Ascending aorta (tissue), 2 donors: ENCODE measurements around the gene FBXO44. TPM values are rescaled to one million over a fixed set of nuclear protein-coding genes. Genes with fewer than 3 reads are reported as not detected.
A peak's percentile ranks its signal among the peaks of the same experiment; 100 is the strongest.

Experiments
- DNase-seq, 2 donors: peaks; one replicate each; pipeline ENCODE4 v3.0.0-alpha.2; 2019; ENCODE audit warnings: low spot score in 2 of 2
- H3K27ac ChIP-seq, 2 donors: fragments of 200-600 bp; sonication (generic); one replicate each; pipeline ENCODE4 v1.5.1; 2016 to 2017; ENCODE audit warnings: mild to moderate bottlenecking in 1 of 2
- H3K27me3 ChIP-seq: fragments of 200-600 bp; sonication (generic); one replicate; pipeline ENCODE4 v1.5.1; 2017
- H3K36me3 ChIP-seq, 2 donors: fragments of 200-600 bp; sonication (generic); one replicate each; pipeline ENCODE4 v1.5.1; 2016
- H3K4me1 ChIP-seq, 2 donors: fragments of 200-600 bp; sonication (generic); one replicate each; pipeline ENCODE4 v1.5.1; 2016 to 2017; ENCODE audit warnings: mild to moderate bottlenecking in 1 of 2
- H3K4me3 ChIP-seq, 2 donors: fragments of 200-600 bp; sonication (generic); one replicate each; pipeline ENCODE4 v1.5.1; 2016 to 2017; ENCODE audit warnings: mild to moderate bottlenecking in 1 of 2
- H3K9me3 ChIP-seq, 2 donors: fragments of 200-600 bp; sonication (generic); one replicate each; pipeline ENCODE4 v1.5.1; 2016
- intact Hi-C: fragments of 100-400 bp; cut with DNase I; formaldehyde crosslinking; loops from one replicate; pipeline ENCODE4 v1.15.1; 2023
- total RNA-seq: library from RNA; depleted of rRNA; stranded (reverse); fragments of >200 nt; gene quantifications from one replicate; pipeline ENCODE4 v1.1.0, GENCODE V29; 2016
- TF ChIP-seq, protein P1 (sequence below), 3 experiments: fragments of 200-600 bp in 2 of 3; fragments of 450-650 bp in 1 of 3; sonication (generic) in 2 of 3; IDR thresholded peaks; one replicate each; pipeline ENCODE4 v1.5.1; 2016 to 2019; ENCODE audit warnings: antibody characterized with exemption in 3 of 3, mild to moderate bottlenecking in 1 of 3, moderate library complexity in 1 of 3

FBXO44 gene
- total RNA-seq, 1 donor from 2014 or later: 62.7 TPM

DNA sequence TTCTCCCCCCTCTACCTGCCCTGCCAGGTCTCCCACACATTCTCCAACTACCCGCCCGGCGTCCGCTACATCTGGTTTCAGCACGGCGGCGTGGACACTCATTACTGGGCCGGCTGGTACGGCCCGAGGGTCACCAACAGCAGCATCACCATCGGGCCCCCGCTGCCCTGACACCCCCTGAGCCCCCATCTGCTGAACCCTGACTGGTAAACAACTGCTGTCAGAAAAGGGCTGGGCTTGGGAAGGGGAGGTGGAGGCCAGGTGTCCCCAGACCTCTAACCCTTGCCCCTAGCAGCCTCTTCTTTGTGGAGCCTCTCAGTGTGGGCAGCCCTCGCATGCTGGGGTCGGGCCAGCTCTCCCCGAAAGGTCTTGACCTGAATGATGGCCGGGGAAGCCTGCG lies 6.4 kb downstream of the FBXO44 start:
- Histone ChIP-seq H3K4me1 (peaks cover 0 to 2% of the 10 kb centered on the region in 2 donors), H3K4me3 (no peak overlapping the region), H3K36me3 (peaks cover 7 to 20% of the 10 kb centered on the region in 2 donors), H3K27ac (no peak overlapping the region), H3K27me3 (no peaks in the 10 kb centered on the region), H3K9me3 (no peaks in the 10 kb centered on the region)
- TF ChIP-seq, protein P1, sequence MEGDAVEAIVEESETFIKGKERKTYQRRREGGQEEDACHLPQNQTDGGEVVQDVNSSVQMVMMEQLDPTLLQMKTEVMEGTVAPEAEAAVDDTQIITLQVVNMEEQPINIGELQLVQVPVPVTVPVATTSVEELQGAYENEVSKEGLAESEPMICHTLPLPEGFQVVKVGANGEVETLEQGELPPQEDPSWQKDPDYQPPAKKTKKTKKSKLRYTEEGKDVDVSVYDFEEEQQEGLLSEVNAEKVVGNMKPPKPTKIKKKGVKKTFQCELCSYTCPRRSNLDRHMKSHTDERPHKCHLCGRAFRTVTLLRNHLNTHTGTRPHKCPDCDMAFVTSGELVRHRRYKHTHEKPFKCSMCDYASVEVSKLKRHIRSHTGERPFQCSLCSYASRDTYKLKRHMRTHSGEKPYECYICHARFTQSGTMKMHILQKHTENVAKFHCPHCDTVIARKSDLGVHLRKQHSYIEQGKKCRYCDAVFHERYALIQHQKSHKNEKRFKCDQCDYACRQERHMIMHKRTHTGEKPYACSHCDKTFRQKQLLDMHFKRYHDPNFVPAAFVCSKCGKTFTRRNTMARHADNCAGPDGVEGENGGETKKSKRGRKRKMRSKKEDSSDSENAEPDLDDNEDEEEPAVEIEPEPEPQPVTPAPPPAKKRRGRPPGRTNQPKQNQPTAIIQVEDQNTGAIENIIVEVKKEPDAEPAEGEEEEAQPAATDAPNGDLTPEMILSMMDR (IDR thresholded peaks at IDR 0.05): no peak
- intact Hi-C loops: no loop called here
- no peak for DNase-seq

DNA sequence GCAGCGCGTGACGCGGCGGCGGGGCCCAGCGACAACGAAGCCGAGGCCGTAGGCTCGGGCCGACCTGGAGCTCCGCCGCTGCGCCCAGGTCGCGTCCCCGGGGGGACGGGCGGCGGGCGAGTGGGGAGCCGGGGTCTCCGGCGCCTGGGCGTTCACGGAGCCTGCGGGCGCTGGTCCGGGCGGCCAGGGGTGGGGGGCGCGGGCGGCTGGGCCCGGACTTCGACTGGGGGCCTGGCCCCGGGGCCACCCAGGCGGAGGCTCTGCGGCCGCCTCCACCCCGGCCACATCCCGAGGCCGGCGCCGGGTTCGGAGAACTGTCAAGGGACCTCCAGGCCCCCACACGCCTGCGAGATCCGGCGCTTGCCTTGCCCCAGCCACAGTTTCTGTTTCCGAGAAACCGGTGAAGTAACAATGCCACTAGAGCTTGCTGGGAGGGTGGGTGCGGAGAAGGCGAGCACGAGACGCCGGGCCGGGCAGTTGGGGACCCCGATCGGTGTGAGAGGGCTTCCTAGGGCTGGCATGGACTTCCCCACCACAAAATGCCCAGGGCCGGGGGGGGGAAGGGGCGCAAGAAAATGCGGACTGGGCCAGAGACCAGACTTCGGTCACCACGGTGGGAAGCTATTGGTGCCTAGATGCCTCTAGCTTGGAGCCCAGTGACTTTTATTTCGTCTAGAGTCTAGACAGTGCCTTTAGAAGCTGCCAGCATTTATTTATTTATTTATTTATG lies 9.8 kb downstream of the FBXO44 start:
- intact Hi-C loops: loop anchor here (1.0 kb wide), 1 partner anchor 17 kb away; the partner anchor contains the start of gene MAD2L2
- H3K27ac ChIP-seq: peak overlapping the region; percentile 86 to 89
- peaks cover 4 to 19% of the 10 kb centered on the region in 2 donors for H3K36me3 ChIP-seq
- H3K27me3 ChIP-seq: no peaks in the 10 kb centered on the region
- DNase-seq: no peak
- H3K4me3 ChIP-seq: peak overlapping the region; percentile 88 to 91
- peaks cover 0 to 2% of the 10 kb centered on the region in 2 donors for H3K4me1 ChIP-seq
- no peaks in the 10 kb centered on the region for H3K9me3 ChIP-seq
- TF ChIP-seq, protein P1 (IDR thresholded peaks at IDR 0.05): no peak

DNA sequence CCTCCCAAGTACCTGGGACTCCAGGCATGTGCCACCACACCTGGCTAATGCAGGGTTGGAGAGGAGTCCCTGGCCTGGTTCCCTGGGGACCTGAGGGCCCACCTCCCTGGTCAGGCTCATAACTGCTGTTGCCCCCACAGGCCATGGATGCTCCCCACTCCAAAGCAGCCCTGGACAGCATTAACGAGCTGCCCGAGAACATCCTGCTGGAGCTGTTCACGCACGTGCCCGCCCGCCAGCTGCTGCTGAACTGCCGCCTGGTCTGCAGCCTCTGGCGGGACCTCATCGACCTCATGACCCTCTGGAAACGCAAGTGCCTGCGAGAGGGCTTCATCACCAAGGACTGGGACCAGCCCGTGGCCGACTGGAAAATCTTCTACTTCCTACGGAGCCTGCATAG lies 13.8 kb downstream of the FBXO44 start:
- Histone ChIP-seq H3K9me3 (no peaks in the 10 kb centered on the region), H3K27ac (no peak overlapping the region), H3K27me3 (no peaks in the 10 kb centered on the region), H3K36me3 (peaks cover 5 to 24% of the 10 kb centered on the region in 2 donors), H3K4me3 (no peak overlapping the region), H3K4me1 (peaks cover 0 to 2% of the 10 kb centered on the region in 2 donors)
- TF ChIP-seq, protein P1 (IDR thresholded peaks at IDR 0.05): no peak
- intact Hi-C loops: no loop called here
- no peak for DNase-seq

DNA sequence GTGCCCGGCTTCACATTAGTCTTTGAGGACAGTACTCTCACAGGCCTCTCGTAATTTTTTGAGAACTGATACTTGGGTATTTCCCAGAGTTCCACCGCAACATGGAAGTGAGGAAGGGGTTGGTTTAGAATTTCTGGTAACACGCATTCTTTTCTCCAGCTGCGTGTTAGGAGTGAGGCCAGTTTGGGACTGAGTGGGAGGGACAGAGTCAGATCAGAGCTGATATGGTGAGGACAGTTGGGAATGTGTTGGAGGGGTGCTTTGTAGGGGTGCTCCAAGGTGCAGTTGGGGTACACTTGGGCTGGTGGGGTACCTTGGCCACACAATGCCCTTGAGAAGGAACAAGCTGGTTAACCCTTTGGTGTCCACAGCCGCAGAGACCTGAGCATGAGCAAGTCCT lies 16.1 kb downstream of the FBXO44 start:
- H3K27me3 ChIP-seq: no peaks in the 10 kb centered on the region
- intact Hi-C loops: no loop called here
- no peaks in the 10 kb centered on the region for H3K4me1 ChIP-seq
- H3K9me3 ChIP-seq: no peaks in the 10 kb centered on the region
- no peak overlapping the region for H3K4me3 ChIP-seq
- TF ChIP-seq, protein P1 (IDR thresholded peaks at IDR 0.05): no peak
- peaks cover 23 to 45% of the 10 kb centered on the region in 2 donors for H3K36me3 ChIP-seq
- H3K27ac ChIP-seq: no peak overlapping the region
- DNase-seq: no peak

DNA sequence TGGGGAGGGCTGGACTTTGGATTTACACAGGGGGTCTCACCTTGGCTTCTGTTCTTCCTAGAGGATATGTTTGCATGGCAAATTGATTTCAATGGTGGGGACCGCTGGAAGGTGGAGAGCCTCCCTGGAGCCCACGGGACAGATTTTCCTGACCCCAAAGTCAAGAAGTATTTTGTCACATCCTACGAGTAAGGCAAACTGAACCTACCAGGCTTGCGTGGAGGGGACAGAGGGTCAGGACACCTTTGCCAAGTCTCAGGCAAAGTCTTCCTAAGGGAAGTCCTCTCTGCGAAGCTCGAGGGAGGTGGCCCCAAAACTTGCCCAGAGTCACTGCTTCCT lies 16.5 kb downstream of the FBXO44 start:
- peaks cover 26 to 49% of the 10 kb centered on the region in 2 donors for H3K36me3 ChIP-seq
- TF ChIP-seq, protein P1 (IDR thresholded peaks at IDR 0.05): no peak
- H3K27me3 ChIP-seq: no peaks in the 10 kb centered on the region
- H3K4me1 ChIP-seq: no peaks in the 10 kb centered on the region
- no peak for DNase-seq
- no peak overlapping the region for H3K27ac ChIP-seq
- no peak overlapping the region for H3K4me3 ChIP-seq
- no peaks in the 10 kb centered on the region for H3K9me3 ChIP-seq
- intact Hi-C loops: no loop called here
